Measurements from ENCODE around the gene RAPSN. TPM values are rescaled to one million over a fixed set of nuclear protein-coding genes. Genes with fewer than 3 reads are reported as not detected.

Gene RAPSN
- total RNA-seq, 2 experiments from 2014 or later, result 0.19 TPM; not detected in 1

DNA sequence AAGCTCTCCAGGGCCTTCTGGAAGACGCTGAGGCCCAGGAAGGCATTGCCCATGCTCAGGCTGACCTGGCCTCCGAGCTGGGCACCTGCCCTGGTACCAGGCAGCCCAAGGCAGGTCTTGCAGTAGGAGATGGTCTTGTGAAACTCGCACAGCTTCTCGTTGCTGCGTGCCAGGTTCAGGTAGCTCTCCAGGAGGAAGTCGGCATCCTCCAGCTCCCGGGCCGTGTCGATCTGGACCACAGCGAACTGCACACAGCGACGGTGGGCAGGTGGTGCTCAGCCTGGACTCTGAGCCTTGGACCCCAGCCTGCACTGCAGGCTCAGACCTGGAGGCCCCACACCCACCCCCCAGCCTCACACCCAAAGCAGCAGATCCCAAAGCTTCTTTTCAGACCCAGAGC, 1.0 kb downstream of the RAPSN start:
- H3K27me3 Mint-ChIP-seq, result no peaks in the 10 kb centered on the region
- no peak overlapping the region for H3K4me3 Mint-ChIP-seq
- DNase-seq, result no peak
- no peaks in the 10 kb centered on the region for H3K4me1 Mint-ChIP-seq
- H3K36me3 Mint-ChIP-seq, result no peaks in the 10 kb centered on the region
- no peak overlapping the region for H3K27ac Mint-ChIP-seq
- H3K9me3 Mint-ChIP-seq, result no peaks in the 10 kb centered on the region

DNA sequence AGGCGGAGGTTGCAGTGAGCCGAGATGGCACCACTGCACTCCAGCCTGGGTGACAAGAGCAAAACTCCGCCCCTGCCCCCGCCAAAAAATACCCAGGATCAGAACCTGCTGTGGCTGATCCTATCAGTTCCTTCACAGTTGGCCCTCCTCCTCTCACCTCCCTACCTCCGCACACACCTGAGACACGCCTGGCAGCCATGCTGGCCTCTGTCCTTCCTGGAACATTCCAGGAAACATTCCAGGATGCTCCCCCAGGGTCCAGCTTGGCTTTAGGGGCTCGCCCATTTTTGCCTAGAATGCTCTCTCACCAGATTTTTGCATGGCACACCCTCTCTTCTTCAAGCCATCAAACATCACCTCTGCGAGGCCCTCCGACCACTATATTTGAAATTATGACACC, 2.1 kb downstream of the RAPSN start:
- no peaks in the 10 kb centered on the region for H3K36me3 Mint-ChIP-seq
- H3K27me3 Mint-ChIP-seq, result no peaks in the 10 kb centered on the region
- no peaks in the 10 kb centered on the region for H3K4me1 Mint-ChIP-seq
- DNase-seq, result no peak
- H3K27ac Mint-ChIP-seq, result no peak overlapping the region
- no peaks in the 10 kb centered on the region for H3K9me3 Mint-ChIP-seq
- H3K4me3 Mint-ChIP-seq, result no peak overlapping the region

DNA sequence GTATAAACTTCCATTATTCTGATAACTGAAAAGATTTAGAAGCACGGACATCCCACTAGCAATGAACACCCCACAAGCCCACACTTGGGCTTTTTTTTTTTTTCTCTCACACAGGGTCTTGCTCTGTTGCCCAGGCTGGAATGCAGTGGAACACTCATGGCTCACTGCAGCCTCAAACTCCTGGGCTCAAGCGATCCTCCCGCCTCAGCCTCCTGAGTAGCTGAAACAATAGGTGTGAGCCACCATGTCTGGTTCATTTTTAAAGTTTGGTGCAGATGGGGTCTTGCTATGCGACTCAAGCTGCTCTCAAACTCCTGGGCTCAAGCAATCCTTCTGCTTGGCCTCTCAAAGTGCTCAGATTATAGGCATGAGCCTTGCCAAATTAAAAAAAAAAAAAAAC, 3.1 kb downstream of the RAPSN start:
- Mint-ChIP-seq H3K4me1 (no peaks in the 10 kb centered on the region), H3K9me3 (no peaks in the 10 kb centered on the region), H3K36me3 (no peaks in the 10 kb centered on the region), H3K27ac (no peak overlapping the region), H3K4me3 (no peak overlapping the region), H3K27me3 (no peaks in the 10 kb centered on the region)
- DNase-seq, result no peak

DNA sequence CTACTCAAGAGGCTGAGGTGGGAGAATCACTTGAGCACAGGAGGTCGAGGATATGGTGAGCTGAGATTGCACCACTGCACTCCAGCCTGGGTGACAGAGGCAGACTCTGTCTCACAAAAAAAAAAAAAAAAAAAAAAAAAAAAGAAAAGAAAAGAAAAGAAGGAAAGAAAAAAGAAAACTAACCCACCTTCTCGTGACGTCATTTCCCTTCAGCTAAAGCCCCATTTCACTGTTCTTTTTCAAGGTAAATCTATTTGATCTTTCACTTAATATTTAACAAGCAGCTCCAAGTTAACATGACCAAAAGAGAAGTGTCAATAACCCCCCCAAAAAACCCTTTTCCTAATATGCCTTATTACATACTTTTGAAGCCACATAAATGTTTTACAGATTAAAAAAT, 5.1 kb downstream of the RAPSN start:
- Mint-ChIP-seq H3K27me3 (no peaks in the 10 kb centered on the region), H3K4me3 (no peak overlapping the region), H3K4me1 (no peaks in the 10 kb centered on the region), H3K36me3 (no peaks in the 10 kb centered on the region), H3K9me3 (no peaks in the 10 kb centered on the region), H3K27ac (no peak overlapping the region)
- no peak for DNase-seq

DNA sequence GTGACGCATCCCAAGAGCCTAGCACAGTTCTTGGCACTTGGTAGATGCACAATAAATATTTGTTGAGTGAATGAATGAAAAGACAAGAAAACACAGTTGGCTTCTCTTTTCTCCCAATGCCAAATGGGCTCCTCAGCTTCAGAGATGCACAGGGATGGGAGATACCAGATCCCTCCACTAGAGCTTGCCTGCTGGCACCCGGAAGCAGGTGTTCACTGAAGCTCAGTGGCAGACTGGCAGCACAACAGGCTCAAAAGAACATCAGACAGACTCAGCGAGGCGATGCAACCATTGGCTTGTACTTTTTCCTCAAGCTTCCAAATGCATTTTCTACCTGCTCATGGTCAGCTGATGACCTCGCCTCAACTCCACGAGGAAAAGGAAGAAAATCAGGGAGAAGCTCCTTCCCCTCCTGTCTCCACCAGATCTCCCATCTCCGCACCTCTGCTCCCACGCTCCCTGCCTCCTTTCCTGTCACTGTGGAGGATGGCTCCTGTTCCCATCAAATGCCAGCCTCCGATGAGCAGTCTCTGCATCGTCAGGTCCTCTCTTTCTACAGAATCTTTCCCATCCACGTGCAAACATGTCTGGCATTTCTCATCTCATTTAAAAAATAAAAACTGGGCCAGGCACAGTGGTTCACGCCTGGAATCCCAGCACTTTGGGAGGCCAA, 5.8 kb downstream of the RAPSN start:
- H3K4me3 Mint-ChIP-seq, result no peak overlapping the region
- H3K36me3 Mint-ChIP-seq, result no peaks in the 10 kb centered on the region
- H3K27ac Mint-ChIP-seq, result no peak overlapping the region
- DNase-seq, result no peak
- H3K9me3 Mint-ChIP-seq, result no peaks in the 10 kb centered on the region
- H3K4me1 Mint-ChIP-seq, result no peaks in the 10 kb centered on the region
- no peaks in the 10 kb centered on the region for H3K27me3 Mint-ChIP-seq

DNA sequence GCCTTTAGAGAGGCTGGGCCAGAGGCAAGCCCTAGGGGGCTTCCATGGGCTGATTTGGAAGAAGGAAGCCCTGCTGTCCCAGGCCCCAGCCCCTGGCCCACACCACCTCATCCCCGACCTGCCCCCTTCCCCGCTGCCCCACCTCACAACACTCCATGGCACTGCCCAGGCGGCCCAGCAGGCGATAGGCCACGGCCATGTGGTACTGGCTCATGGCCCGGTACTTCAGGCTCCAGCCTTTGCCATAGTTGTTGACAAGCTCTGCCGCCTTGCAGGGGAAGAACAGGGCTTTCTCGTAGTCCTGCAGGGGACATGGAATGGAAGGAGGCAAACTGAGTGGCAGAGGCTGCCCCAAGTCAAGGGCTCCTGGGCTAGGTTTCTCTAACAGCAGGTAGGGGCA, 6.4 kb downstream of the RAPSN start:
- Mint-ChIP-seq H3K27ac (no peak overlapping the region), H3K4me1 (no peaks in the 10 kb centered on the region), H3K36me3 (no peaks in the 10 kb centered on the region), H3K4me3 (no peak overlapping the region), H3K27me3 (no peaks in the 10 kb centered on the region), H3K9me3 (no peaks in the 10 kb centered on the region)
- no peak for DNase-seq

DNA sequence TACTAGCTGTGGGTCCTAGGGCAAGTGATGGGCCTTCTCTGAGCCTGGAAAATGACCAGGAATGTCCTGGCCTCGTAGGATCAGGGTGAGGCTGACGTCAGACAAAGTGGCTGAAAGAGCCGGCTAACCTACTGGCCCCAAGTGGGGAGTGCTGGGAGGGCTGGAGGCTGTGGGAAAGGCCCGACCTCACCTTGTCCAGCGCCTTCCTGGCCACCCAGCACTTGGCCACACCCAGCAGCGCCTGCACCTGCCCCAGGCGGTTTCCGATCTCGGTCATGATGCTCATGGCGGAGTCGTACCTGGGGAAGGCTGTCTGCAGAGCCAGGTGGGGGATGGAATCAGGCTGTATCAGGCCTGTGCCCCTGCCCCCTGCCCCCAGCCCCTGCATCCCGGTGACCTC, 7.5 kb downstream of the RAPSN start:
- no peaks in the 10 kb centered on the region for H3K9me3 Mint-ChIP-seq
- no peaks in the 10 kb centered on the region for H3K27me3 Mint-ChIP-seq
- H3K36me3 Mint-ChIP-seq, result no peaks in the 10 kb centered on the region
- H3K4me1 Mint-ChIP-seq, result no peaks in the 10 kb centered on the region
- H3K27ac Mint-ChIP-seq, result no peak overlapping the region
- DNase-seq, result no peak
- H3K4me3 Mint-ChIP-seq, result no peak overlapping the region

DNA sequence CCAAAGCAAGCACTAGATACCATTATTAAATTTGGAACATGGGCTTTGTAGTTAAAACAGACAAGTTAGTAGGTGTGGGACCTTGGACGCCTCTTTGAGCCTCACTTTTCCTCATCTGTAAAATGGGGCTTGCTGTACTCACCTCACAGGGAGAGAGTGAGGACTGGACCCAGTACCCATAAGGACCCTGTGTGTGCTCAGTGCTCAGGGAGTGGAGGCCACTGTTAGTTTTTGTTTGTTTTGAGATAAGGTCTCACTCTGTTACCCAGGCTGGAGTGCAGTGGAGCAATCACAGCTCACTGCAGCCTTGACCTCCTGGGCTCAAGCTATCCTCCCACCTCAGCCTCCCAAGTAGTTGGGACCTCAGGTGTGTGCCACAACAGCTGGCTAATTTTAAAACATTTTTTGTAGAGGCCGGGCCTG, 8.9 kb downstream of the RAPSN start:
- no peaks in the 10 kb centered on the region for H3K36me3 Mint-ChIP-seq
- DNase-seq, result no peak
- H3K27ac Mint-ChIP-seq, result no peak overlapping the region
- no peaks in the 10 kb centered on the region for H3K27me3 Mint-ChIP-seq
- H3K4me3 Mint-ChIP-seq, result no peak overlapping the region
- no peaks in the 10 kb centered on the region for H3K9me3 Mint-ChIP-seq
- H3K4me1 Mint-ChIP-seq, result no peaks in the 10 kb centered on the region

DNA sequence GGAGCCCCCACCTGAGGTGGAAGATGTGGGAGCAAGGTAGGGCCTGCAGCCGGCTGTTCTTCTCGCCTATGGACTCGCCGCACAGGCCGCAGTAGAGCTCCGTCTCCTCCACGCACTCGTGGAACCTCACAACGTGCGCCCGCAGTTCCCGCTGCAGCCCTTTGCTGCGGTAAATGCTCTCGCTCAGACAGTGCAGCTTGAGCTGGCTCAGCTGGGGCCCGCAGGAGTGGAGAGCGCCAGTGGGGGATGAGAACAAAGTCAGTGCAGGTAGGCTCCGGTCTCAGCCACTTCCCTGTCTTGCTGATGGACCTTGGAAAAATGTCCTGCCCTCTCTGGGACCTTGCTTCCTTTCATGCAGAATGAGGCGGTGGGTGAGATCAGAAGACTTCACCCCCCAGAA, 10.2 kb downstream of the RAPSN start:
- Mint-ChIP-seq H3K4me3 (no peak overlapping the region), H3K4me1 (no peaks in the 10 kb centered on the region), H3K27ac (no peak overlapping the region), H3K9me3 (no peaks in the 10 kb centered on the region), H3K36me3 (no peaks in the 10 kb centered on the region), H3K27me3 (no peaks in the 10 kb centered on the region)
- DNase-seq, result no peak

DNA sequence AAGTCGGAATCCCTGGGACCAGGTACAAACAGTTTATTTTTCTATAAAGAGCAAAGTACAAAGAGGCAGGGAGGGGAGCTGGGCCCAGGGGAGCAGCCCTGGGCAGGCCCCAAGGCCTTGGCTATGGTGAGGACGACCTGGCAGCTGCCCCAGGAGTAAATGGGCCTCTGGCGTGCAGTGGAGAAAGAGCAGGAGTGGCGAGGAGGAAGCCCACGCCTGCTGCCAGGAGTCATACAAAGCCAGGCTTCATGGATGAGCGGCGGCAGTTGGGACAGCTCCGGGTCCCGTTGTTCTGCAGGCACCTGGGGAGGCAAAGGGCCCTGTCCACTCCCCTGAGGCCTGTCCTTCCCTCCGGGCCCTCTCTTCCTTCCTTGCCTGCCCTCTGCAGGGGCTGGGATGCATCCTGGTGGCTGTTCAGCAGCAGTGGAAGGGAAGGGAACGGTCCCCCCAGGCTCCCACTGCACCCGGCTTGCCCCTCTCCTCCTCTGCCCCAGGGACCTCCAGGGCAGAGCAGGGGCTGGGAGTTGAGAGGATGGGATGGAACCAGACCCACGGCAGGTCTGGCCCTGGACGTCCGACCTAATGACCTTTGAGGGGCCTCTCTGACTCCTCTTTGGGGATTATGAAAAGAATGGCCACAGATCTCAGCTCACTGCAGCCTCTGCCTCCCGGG, 11.1 kb downstream of the RAPSN start:
- Mint-ChIP-seq H3K27me3 (no peaks in the 10 kb centered on the region), H3K36me3 (no peaks in the 10 kb centered on the region), H3K4me3 (no peak overlapping the region), H3K27ac (no peak overlapping the region), H3K4me1 (no peaks in the 10 kb centered on the region), H3K9me3 (no peaks in the 10 kb centered on the region)
- DNase-seq, result no peak

DNA sequence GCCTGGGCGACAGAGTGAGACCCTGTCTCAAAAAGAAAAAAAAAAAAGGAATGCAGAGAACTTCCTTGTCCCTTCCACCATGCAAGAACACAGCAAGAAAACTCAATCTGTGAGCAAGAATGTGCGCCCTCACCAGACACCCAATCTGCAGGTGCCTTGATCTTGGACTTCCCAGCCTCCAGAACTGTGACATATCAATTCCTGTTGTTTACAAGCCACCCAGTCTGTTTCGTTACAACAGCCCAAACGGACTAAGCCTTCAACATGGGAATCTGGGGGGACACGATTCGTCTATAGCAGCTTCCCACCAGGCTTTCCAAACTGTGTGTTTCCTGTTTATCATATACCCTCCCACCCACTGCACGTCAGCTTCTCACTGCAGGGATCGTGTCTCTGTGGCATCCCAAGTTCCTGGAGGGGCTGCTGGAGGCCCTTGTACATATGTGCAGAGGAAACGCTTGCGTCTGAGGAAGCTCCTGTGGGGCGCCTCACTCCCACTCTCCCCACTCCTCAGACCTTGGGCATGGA, 11.7 kb downstream of the RAPSN start:
- H3K4me3 Mint-ChIP-seq, result no peak overlapping the region
- no peak overlapping the region for H3K27ac Mint-ChIP-seq
- no peak for DNase-seq
- H3K27me3 Mint-ChIP-seq, result no peaks in the 10 kb centered on the region
- H3K36me3 Mint-ChIP-seq, result no peaks in the 10 kb centered on the region
- no peaks in the 10 kb centered on the region for H3K9me3 Mint-ChIP-seq
- H3K4me1 Mint-ChIP-seq, result no peaks in the 10 kb centered on the region

DNA sequence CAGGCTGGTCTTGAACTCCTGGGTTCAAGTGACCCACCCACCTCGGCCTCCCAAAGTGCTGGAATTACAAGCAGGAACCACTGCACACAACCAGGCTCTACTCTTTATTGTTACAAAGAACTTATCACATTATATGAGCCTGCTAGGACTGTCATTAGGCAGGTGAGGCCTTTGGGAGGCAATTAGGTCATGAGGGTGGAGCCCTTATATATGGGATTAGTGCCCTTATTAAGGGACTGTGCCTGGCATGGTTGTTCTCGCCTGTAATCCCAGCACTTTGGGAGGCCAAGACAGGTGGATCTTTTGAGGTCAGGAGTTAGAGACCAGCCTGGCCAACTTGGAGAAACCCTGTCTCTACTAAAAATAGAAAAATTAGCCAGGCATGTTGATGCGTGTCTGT, 12.2 kb downstream of the RAPSN start:
- Mint-ChIP-seq H3K27ac (no peak overlapping the region), H3K4me3 (no peak overlapping the region), H3K9me3 (no peaks in the 10 kb centered on the region), H3K4me1 (no peaks in the 10 kb centered on the region), H3K36me3 (no peaks in the 10 kb centered on the region), H3K27me3 (no peaks in the 10 kb centered on the region)
- no peak for DNase-seq

DNA sequence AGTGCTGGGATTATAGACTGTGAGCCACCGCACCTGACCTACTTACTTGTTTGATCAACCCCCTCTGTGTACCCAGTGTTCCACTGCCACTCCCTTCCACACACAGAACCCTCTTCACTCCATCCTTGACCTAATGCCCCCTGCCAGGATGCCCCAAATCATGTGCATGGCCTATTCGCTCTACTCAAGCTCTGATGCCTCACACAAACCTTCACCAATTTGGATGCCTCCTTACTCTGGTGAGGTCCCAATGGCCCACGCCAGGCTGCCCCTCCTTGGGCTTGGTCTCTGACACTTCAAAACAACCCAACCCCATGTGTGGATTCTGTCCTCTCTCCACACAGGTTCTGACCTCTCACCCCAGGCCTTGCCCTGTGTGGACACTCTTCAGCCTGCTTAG, 13.2 kb downstream of the RAPSN start:
- Mint-ChIP-seq H3K36me3 (no peaks in the 10 kb centered on the region), H3K27me3 (no peaks in the 10 kb centered on the region), H3K27ac (no peak overlapping the region), H3K9me3 (no peaks in the 10 kb centered on the region), H3K4me3 (no peak overlapping the region), H3K4me1 (peaks cover under 1% of the 10 kb centered on the region)
- no peak for DNase-seq

DNA sequence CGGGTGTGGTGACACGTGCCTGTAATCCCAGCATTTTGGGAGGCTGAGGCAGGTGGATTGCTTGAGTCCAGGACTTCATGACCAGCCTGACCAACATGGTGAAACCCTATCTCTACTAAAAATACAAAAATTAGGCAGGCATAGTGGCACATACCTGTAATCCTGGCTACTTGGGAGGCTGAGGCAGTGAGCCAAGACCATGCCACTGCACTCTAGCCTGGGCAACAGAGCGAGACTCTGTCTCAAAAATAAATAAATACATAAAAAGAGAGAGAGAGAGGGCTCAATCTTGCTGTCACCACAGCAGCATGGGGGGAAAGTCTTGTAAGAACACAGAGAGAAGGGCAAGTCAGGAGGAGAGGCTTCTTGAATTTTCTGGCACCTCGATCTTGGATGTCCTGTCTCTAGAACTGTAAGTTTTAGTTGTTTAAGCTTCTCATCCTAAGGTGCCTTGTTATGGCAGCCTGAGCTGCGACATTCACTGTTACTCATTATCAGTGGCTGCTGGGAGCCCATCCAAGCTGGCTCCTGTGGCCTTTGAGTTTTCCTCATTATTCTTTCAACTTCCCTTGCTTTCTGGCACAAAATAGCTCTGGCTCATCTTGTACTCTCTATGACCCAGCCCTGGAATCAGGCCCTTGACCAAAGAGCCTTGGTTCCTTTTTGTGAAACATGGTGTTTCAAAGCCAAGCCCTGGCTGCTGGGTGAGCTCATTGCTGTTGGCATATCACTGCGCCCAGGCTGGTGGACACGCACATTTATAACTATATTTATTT, 14.7 kb downstream of the RAPSN start:
- H3K27ac Mint-ChIP-seq, result no peak overlapping the region
- DNase-seq, result no peak
- H3K9me3 Mint-ChIP-seq, result no peaks in the 10 kb centered on the region
- H3K4me3 Mint-ChIP-seq, result no peak overlapping the region
- peaks cover 4% of the 10 kb centered on the region for H3K4me1 Mint-ChIP-seq
- H3K27me3 Mint-ChIP-seq, result no peaks in the 10 kb centered on the region
- H3K36me3 Mint-ChIP-seq, result no peaks in the 10 kb centered on the region

DNA sequence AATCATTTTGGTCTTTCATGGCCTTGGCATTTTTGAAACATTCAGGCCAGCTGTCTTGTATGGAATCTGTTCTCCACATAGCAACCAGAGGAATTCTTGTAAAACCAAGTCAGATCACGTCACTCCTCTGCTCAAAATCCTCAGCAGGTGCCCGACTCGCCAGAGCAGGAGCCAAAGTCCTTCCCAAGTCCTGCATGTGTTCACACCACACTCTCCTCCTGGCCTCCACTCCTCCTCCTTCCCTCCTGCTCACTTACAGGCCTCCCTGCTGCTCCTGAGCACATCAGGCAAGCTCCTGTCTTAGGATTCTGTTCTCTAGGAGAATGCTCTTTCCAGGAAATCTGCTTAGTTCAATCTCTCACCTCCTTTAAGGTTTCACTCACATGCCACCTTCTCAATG, 15.8 kb downstream of the RAPSN start:
- no peak overlapping the region for H3K4me3 Mint-ChIP-seq
- H3K27me3 Mint-ChIP-seq, result no peaks in the 10 kb centered on the region
- peaks cover 4% of the 10 kb centered on the region for H3K4me1 Mint-ChIP-seq
- no peaks in the 10 kb centered on the region for H3K36me3 Mint-ChIP-seq
- no peaks in the 10 kb centered on the region for H3K9me3 Mint-ChIP-seq
- DNase-seq, result no peak
- no peak overlapping the region for H3K27ac Mint-ChIP-seq
